Caco-2 (cell line): ENCODE results near the gene SLC34A3. TPM values are rescaled to one million over a fixed set of nuclear protein-coding genes. Genes with fewer than 3 reads are reported as not detected.
A peak's percentile ranks its signal among the peaks of the same experiment; 100 is the strongest.

Experiments used
- BruUV-seq: library from RNA; stranded (reverse); fragments of 400-500 nt; replicated peaks from 2 replicates; lab custom pipeline; 2021; lab: Mats Ljungman, UMichigan
- CTCF ChIA-PET: fragments of 300-600 bp; sonication (Branson Sonifier 250); formaldehyde crosslinking; loops from one replicate; lab custom pipeline; 2022; ENCODE audit warnings: antibody characterized with exemption; lab: Charles Lee
- POLR2A ChIA-PET: fragments of 300-600 bp; sonication (Branson Sonifier 250); formaldehyde crosslinking; loops from one replicate; lab custom pipeline; 2022; ENCODE audit warnings: antibody characterized with exemption; lab: Charles Lee
- DNase-seq, 2 experiments: peaks; one replicate each; pipeline versions ENCODE4 v3.0.0 to v3.0.0-alpha.2; 2020 to 2022
- H3K27me3 ChIP-seq: replicated peaks from 2 replicates; pipeline ENCODE4 v1.6.0; 2011; ENCODE audit warnings: low read length; ENCODE audit not compliant: control insufficient read depth, insufficient read depth
- H3K36me3 ChIP-seq: 2 replicates; pipeline ENCODE4 v1.5.1; 2011; ENCODE audit warnings: low read length; ENCODE audit not compliant: control insufficient read depth, insufficient read depth
- H3K4me1 ChIP-seq: fragments of 250-450 bp; sonication (Bioruptor Pico); 2 replicates; pipeline ENCODE4 v1.5.1; 2020; ENCODE audit warnings: mild to moderate bottlenecking
- H3K4me3 ChIP-seq: 2 replicates; pipeline ENCODE4 v1.5.1; 2011; ENCODE audit warnings: low read depth, mild to moderate bottlenecking, control low read depth, low read length
- H3K9me3 ChIP-seq: fragments of 250-450 bp; sonication (Bioruptor Pico); 2 replicates; pipeline ENCODE4 v1.5.1; 2020; ENCODE audit warnings: mild to moderate bottlenecking, moderate library complexity
- H3K27ac Mint-ChIP-seq: one replicate; pipeline ENCODE4 v1.8.0; 2022; ENCODE audit warnings: mixed read lengths; ENCODE audit not compliant: unreplicated experiment
- H3K27me3 Mint-ChIP-seq: one replicate; pipeline ENCODE4 v1.8.0; 2022; ENCODE audit warnings: mixed read lengths; ENCODE audit not compliant: insufficient read depth, unreplicated experiment
- H3K36me3 Mint-ChIP-seq: one replicate; pipeline ENCODE4 v1.8.0; 2022; ENCODE audit warnings: mild to moderate bottlenecking, mixed read lengths; ENCODE audit not compliant: insufficient read depth, unreplicated experiment
- H3K4me1 Mint-ChIP-seq: one replicate; pipeline ENCODE4 v1.8.0; 2022; ENCODE audit warnings: low read depth, mixed read lengths; ENCODE audit not compliant: unreplicated experiment
- H3K4me3 Mint-ChIP-seq: one replicate; pipeline ENCODE4 v1.8.0; 2022; ENCODE audit warnings: mild to moderate bottlenecking, moderate library complexity, mixed read lengths; ENCODE audit not compliant: unreplicated experiment
- H3K9me3 Mint-ChIP-seq: one replicate; pipeline ENCODE4 v1.8.0; 2022; ENCODE audit warnings: mixed read lengths; ENCODE audit not compliant: unreplicated experiment
- intact Hi-C: fragments of 100-400 bp; cut with micrococcal nuclease; formaldehyde crosslinking; loops from one replicate; pipeline ENCODE4 v1.10.0; 2022; ENCODE audit not compliant: unreplicated experiment
- total RNA-seq: library from RNA; stranded (reverse); gene quantifications from 2 replicates; pipeline ENCODE4 v1.2.3, GENCODE V29; 2022
- TF ChIP-seq, protein P1 (sequence below), 2 experiments: fragments of 200-600 bp in 1 of 2; IDR thresholded peaks; 1 replicate in 1 of 2; 2 replicates in 1 of 2; pipeline versions ENCODE4 v1.5.1 to v1.8.0; 2011 to 2022; ENCODE audit warnings: antibody characterized with exemption in 1 of 2, control low read depth in 1 of 2, inconsistent platforms in 1 of 2, low read depth in 1 of 2, low read length in 1 of 2, mild to moderate bottlenecking in 1 of 2, moderate library complexity in 1 of 2; ENCODE audit not compliant: insufficient read depth in 1 of 2, severe bottlenecking in 1 of 2, unreplicated experiment in 1 of 2

The SLC34A3 gene
- total RNA-seq, 1 experiment from 2014 or later: not detected

DNA sequence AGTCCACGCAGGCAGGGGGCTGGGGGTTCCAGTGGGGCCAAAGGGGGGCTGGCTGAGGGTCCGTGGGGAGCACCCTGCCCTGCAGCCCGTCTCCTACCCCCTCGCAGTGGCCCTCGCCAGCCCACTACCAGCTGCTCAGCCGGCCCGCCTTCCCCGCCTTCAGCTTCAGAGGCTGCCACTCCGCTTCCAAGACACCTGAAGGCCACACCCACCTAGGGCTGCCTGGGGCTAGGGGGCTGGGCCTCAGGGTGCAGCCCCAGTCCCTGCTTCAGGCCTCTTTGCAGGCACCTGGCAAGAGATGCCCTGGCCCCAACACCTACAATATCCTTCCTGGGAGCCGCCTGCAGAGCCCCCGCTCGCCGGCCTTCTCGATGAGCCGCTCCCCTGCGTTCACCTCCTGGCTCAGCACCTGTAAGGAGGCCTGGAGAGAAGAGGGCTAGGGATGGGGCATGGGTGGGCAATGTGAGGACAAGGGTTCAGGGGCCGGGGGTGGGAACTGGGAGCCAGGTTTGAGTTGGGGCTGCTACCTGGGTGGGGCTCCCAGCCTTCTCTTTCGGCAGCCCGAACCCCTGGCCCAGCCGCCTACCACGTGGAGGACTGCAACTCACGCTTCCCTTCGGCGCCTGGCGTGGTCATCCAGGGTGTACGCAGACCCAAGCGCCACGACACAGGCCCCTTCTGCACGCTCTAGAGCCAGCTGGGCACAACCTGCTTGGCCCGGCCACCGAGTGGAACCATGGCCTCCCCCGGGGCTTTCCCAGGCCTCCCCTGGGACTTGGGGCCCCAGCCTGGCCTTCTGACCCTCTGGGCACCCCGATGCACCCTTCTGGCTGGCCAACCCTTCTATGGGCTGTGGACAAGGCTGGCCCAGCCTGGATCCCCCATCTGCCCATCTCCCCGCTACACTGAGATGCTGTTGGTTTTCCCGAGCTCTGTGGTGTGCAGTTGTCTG is 22.1 kb downstream of the SLC34A3 start:
- H3K27ac Mint-ChIP-seq: peak overlapping the region; percentile 92
- intact Hi-C loops: no loop called here
- Histone ChIP-seq H3K4me1 (peaks cover 23% of the 10 kb centered on the region), H3K4me3 (no peak overlapping the region; the same call in 1 of the 2 replicates), H3K27me3 (no peaks in the 10 kb centered on the region), H3K9me3 (no peaks in the 10 kb centered on the region), H3K36me3 (peaks cover 2% of the 10 kb centered on the region; the same call in 1 of the 2 replicates)
- peaks cover 7% of the 10 kb centered on the region for H3K4me1 Mint-ChIP-seq
- peaks cover 34% of the 10 kb centered on the region for H3K36me3 Mint-ChIP-seq
- BruUV-seq: no TSS peak
- ChIA-PET CTCF (interaction anchor here (0.6 to 3.3 kb wide), 4 partner anchors 16 to 577 kb away, joined by 3 to 24 read pairs (median 6); no protein-coding TSS in a partner anchor), POLR2A (interaction anchor here (0.5 to 4.4 kb wide), 2 partner anchors 12 kb away, joined by 5 to 39 read pairs; partner anchors contain the start of gene TUBB4B)
- no peaks in the 10 kb centered on the region for H3K9me3 Mint-ChIP-seq
- H3K27me3 Mint-ChIP-seq: no peaks in the 10 kb centered on the region
- peak; percentile 57 to 67 for DNase-seq
- TF ChIP-seq, protein P1, sequence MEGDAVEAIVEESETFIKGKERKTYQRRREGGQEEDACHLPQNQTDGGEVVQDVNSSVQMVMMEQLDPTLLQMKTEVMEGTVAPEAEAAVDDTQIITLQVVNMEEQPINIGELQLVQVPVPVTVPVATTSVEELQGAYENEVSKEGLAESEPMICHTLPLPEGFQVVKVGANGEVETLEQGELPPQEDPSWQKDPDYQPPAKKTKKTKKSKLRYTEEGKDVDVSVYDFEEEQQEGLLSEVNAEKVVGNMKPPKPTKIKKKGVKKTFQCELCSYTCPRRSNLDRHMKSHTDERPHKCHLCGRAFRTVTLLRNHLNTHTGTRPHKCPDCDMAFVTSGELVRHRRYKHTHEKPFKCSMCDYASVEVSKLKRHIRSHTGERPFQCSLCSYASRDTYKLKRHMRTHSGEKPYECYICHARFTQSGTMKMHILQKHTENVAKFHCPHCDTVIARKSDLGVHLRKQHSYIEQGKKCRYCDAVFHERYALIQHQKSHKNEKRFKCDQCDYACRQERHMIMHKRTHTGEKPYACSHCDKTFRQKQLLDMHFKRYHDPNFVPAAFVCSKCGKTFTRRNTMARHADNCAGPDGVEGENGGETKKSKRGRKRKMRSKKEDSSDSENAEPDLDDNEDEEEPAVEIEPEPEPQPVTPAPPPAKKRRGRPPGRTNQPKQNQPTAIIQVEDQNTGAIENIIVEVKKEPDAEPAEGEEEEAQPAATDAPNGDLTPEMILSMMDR (IDR thresholded peaks at IDR 0.05; ENCODE audit: insufficient read depth in 1 of 2, low read depth in 1 of 2, low read length in 1 of 2, severe bottlenecking in 1 of 2, unreplicated experiment in 1 of 2): no peak
- H3K4me3 Mint-ChIP-seq: no peak overlapping the region

DNA sequence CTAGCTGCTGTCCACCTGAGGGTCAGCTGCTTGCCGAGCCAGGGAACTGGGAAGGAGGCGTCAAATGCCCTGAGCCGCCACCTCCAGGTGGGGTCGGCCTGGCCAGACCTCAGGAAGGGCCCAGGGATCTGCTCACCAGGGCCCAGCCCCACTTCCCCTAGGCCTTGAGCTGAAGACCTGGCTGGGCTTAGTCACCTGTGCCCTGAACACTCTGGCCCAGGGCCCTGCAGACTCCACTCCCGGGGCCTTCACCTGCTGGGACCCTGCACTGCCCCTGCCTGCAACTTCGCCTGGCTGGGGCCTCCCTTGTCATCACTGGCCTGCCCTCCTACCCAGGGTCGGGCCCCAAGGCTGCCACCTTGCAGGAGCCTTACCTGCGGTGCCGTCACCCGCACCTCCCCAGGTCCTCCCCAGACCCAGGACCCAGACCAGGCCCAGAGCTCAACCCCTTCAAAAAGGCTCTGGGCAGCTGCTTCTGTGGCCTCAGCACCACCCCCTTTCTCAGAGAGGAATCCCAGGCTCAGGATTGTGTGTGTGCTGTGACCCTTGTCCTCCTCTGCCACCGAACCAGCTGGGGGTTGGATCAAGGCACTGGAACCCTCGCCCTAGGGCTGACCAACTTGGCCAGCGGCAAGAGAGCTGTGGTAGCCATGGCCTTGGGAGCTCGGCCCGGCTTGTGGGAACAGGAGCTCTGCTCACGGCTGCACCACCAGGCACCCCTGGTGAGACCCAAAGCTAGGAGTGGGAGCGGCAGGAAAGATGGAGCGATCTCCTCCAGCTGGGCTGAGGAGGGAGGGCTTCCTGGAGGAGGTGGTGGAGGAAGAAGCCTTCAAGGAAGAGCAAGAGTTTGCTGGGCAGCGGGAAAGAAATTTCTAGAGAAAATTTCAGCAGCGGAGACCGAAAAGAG is 23.3 kb downstream of the SLC34A3 start:
- TF ChIP-seq, protein P1 (IDR thresholded peaks at IDR 0.05; ENCODE audit: insufficient read depth in 1 of 2, low read depth in 1 of 2, low read length in 1 of 2, severe bottlenecking in 1 of 2, unreplicated experiment in 1 of 2): no peak
- Histone ChIP-seq H3K27me3 (no peaks in the 10 kb centered on the region), H3K9me3 (no peaks in the 10 kb centered on the region), H3K4me1 (peaks cover 23% of the 10 kb centered on the region), H3K4me3 (peak overlapping the region; percentile 97), H3K36me3 (peaks cover 2% of the 10 kb centered on the region)
- intact Hi-C loops: no loop called here
- ChIA-PET CTCF (interaction anchor here (0.7 to 3.3 kb wide), 7 partner anchors 8 to 169 kb away, joined by 3 to 24 read pairs (median 5); partner anchors contain the start of genes EXD3, NOXA1, RNF224 and TUBB4B), POLR2A (interaction anchor here (0.9 to 4.4 kb wide), 5 partner anchors 12 to 169 kb away, joined by 3 to 39 read pairs (median 7); partner anchors contain the start of genes EXD3, NOXA1 and TUBB4B)
- BruUV-seq: no TSS peak
- peaks cover 45% of the 10 kb centered on the region for H3K36me3 Mint-ChIP-seq
- H3K27ac Mint-ChIP-seq: peak overlapping the region; percentile 92
- peak; percentile 50 to 70 for DNase-seq
- H3K9me3 Mint-ChIP-seq: no peaks in the 10 kb centered on the region
- H3K27me3 Mint-ChIP-seq: no peaks in the 10 kb centered on the region
- peaks cover 7% of the 10 kb centered on the region for H3K4me1 Mint-ChIP-seq
- peak overlapping the region; percentile 93 for H3K4me3 Mint-ChIP-seq
